Activated CD4-positive, alpha-beta T cell treated with anti-CD3 and anti-CD28 coated beads for 36 hours (primary cell): Measurements from ENCODE around the gene SLC5A6. TPM values are rescaled to one million over a fixed set of nuclear protein-coding genes. Genes with fewer than 3 reads are reported as not detected.

Experiments
- ATAC-seq: fragments of 200-7000 bp; cut with Tn5 transposase; one replicate; pipeline ENCODE4 v1.10.0; 2021; ENCODE audit warnings: mild to moderate bottlenecking, moderate library complexity
- CTCF ChIA-PET: fragments of 350-600 bp; sonication (Branson Sonifier 250); formaldehyde crosslinking; loops from one replicate; lab custom pipeline; 2021; ENCODE audit warnings: antibody characterized with exemption; lab: Charles Lee
- POLR2A ChIA-PET: fragments of 350-600 bp; sonication (Branson Sonifier 250); formaldehyde crosslinking; loops from one replicate; lab custom pipeline; 2021; ENCODE audit warnings: antibody characterized with exemption, inconsistent platforms; lab: Charles Lee
- DNase-seq: peaks from one replicate; pipeline ENCODE4 v3.0.0-alpha.2; 2020
- H3K27ac Mint-ChIP-seq: one replicate; pipeline ENCODE4 v1.8.0; 2021; ENCODE audit warnings: mixed read lengths
- H3K27me3 Mint-ChIP-seq: one replicate; pipeline ENCODE4 v1.8.0; 2021; ENCODE audit warnings: mixed read lengths
- H3K36me3 Mint-ChIP-seq: one replicate; pipeline ENCODE4 v1.8.0; 2021; ENCODE audit warnings: low read depth, mixed read lengths
- H3K4me1 Mint-ChIP-seq: one replicate; pipeline ENCODE4 v1.8.0; 2021; ENCODE audit warnings: mixed read lengths
- H3K4me3 Mint-ChIP-seq: one replicate; pipeline ENCODE4 v1.8.0; 2021; ENCODE audit warnings: mild to moderate bottlenecking, moderate library complexity, mixed read lengths
- H3K9me3 Mint-ChIP-seq: one replicate; pipeline ENCODE4 v1.8.0; 2021; ENCODE audit warnings: low read depth, mixed read lengths
- intact Hi-C, 2 experiments: fragments of 100-400 bp; cut with DNase I in 1 of 2; cut with micrococcal nuclease in 1 of 2; formaldehyde crosslinking; loops; one replicate each; pipeline versions ENCODE4 v1.14.2 to v1.15.1; 2022 to 2024; cut with DNase I, micrococcal nuclease
- total RNA-seq, 2 experiments: library from RNA; stranded (reverse); gene quantifications; one replicate each; pipeline ENCODE4 v1.2.3, GENCODE V29; 2021

The SLC5A6 gene
- total RNA-seq, 2 experiments from 2014 or later = 27.3 to 34.9 TPM

DNA sequence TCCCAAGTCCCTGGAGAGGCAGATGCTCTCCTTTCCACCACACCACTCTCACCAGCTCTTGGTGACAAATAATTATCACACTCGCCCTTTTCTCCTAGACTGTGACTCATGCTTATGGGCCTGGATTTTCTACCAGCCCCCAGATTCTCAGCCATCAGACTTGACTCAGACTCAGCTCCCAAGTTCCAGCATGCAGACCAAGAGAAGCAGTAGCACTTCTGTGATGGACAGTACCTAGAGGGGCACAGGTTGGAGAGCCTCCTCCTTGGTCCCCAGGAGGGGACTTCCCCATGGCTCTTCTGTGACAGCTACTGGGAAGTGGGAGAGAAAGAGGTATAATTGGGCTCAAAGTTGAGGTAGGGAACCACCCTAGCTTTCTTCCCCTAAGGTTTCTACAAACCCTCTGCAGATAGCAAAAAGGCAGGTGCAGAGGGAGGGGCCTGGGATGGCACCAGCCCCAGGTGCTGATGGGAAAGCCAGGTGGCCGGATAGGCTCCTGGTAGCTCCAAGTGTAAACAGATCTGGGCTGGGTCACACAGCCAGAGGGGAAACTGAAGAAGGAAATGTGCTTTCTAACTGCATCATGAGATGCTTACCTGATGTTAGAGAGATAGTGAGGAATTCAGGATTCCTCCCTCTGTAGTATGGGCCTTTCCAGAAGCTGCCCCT, 59.1 kb downstream of the SLC5A6 start:
- Mint-ChIP-seq H3K9me3 (no peaks in the 10 kb centered on the region), H3K4me1 (no peaks in the 10 kb centered on the region), H3K27ac (no peak overlapping the region), H3K27me3 (peaks cover 3% of the 10 kb centered on the region), H3K36me3 (no peaks in the 10 kb centered on the region), H3K4me3 (no peak overlapping the region)
- DNase-seq (no peak), ATAC-seq (peak; percentile 65)
- ChIA-PET CTCF (interaction anchor here (0.7 to 1.6 kb wide), 4 partner anchors 13 to 127 kb away, joined by 3 read pairs; no protein-coding TSS in a partner anchor), POLR2A (no interaction called here)
- intact Hi-C loops = no loop called here

DNA sequence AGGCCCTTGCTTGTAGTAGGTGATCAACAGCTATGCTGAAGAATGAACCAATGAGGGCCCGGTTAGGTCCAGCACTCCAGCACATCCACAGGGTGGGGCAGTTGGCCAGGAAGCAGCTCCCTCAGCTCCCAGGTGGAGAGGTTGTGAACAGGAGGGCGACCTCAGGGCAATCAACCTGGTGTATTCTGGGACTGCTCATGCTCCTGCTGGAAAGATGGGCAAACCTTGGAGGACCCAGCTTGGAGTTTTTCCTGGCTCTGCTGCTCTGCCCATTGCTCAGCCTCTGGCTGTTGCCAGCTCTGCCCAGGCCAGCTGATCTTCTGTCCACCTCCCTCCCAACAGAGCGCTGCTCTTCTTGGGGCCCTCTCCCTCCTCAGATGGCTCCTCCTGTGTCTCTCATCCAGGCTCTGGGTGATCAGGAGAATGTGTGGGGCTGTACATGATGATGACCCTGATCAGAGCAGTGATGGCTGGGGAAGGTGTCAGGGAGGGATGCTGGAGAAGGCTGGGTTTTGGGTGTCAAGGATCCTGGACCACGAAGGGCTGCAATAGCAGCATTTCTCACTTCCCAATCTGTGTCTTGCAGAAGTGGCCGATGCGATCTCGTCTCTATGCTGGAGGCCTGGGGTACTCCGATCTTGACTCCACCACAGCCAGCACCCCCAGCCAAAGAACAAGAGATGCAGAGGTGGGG, 59.8 kb downstream of the SLC5A6 start:
- Mint-ChIP-seq H3K4me1 (no peaks in the 10 kb centered on the region), H3K36me3 (no peaks in the 10 kb centered on the region), H3K4me3 (no peak overlapping the region), H3K27ac (no peak overlapping the region), H3K9me3 (no peaks in the 10 kb centered on the region), H3K27me3 (peaks cover 3% of the 10 kb centered on the region)
- intact Hi-C loops = no loop called here
- ChIA-PET CTCF (interaction anchor here (0.8 to 1.6 kb wide), 3 partner anchors 18 to 128 kb away, joined by 3 to 4 read pairs (median 3); no protein-coding TSS in a partner anchor), POLR2A (interaction anchor here (0.7 kb wide), 1 partner anchor 367 kb away, joined by 4 read pairs; no protein-coding TSS in a partner anchor)
- ATAC-seq (no peak), DNase-seq (no peak)

DNA sequence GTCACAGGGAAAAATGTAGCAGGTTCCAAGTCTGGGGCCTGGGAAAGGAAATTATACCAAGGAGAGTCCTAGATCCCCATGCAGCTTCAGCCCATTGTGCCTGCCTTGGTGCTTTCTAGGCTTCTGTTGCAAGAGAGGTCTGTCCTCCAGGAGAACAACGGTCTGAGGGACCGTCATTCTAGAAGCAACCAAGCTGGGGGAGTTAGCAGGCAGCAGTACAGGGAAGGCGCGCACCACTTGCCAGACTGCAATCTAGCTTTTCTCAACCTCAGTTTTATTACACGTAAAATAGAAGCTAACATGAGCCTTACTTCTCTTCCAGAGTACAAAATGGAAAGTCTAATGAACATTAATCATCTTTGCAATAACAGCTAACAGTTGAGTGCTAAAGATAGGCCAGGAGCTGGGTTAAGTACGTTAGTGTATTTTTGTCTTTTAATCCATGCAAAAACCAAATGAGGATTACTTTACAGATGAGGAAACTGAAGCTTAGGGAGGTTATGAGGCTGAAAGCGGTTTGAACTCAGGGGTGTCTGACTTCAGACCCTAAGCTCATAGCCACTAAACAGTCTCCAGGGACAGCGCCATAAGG, 61.3 kb downstream of the SLC5A6 start:
- Mint-ChIP-seq H3K36me3 (no peaks in the 10 kb centered on the region), H3K4me3 (no peak overlapping the region), H3K4me1 (no peaks in the 10 kb centered on the region), H3K27ac (no peak overlapping the region), H3K9me3 (no peaks in the 10 kb centered on the region), H3K27me3 (peaks cover 3% of the 10 kb centered on the region)
- CTCF ChIA-PET = interaction anchor here (0.6 to 0.7 kb wide), 2 partner anchors 53 to 77 kb away, joined by 3 read pairs; no protein-coding TSS in a partner anchor
- POLR2A ChIA-PET = no interaction called here
- intact Hi-C loops = no loop called here
- DNase-seq (no peak), ATAC-seq (no peak)

Other genes with a start within 250 kb of the SLC5A6 start
- gene MAPRE3, start 241.6 kb downstream of the SLC5A6 start, total RNA-seq = 1 to 10 TPM; 3.2 to 4.1 TPM
- 10 to 100 TPM; 54.1 to 69.1 TPM for gene TMEM214, start 179.3 kb downstream of the SLC5A6 start, total RNA-seq
- 10 to 100 TPM; 12.5 to 14.5 TPM for gene AGBL5, start 160.6 kb downstream of the SLC5A6 start, total RNA-seq
- gene OST4, start 140.6 kb downstream of the SLC5A6 start, total RNA-seq = 100 to 1,000 TPM; 305 to 406 TPM
- under 1 TPM; 0.40 to 0.46 TPM for gene EMILIN1, start 133.7 kb downstream of the SLC5A6 start, total RNA-seq
- gene KHK, start 125.5 kb downstream of the SLC5A6 start, total RNA-seq = 10 to 100 TPM; 10.6 to 12.7 TPM
- gene CGREF1, start 93.1 kb downstream of the SLC5A6 start, total RNA-seq = 1 to 10 TPM; 6.4 to 7.0 TPM
- under 1 TPM; 0.39 to 0.65 TPM for gene ABHD1, start 88.5 kb downstream of the SLC5A6 start, total RNA-seq
- gene PREB, start 77.6 kb downstream of the SLC5A6 start, total RNA-seq = 10 to 100 TPM; 59.7 to 59.9 TPM
- gene PRR30, start 72.9 kb downstream of the SLC5A6 start, total RNA-seq = not detected
- gene TCF23, start 63.3 kb downstream of the SLC5A6 start, total RNA-seq = under 1 TPM in 1 of 2 experiments, not detected in 1; 0.02 TPM
- 10 to 100 TPM; 69.9 to 83.4 TPM for gene ATRAID, start 227 bp downstream of the SLC5A6 start, total RNA-seq
- 100 to 1,000 TPM; 107 to 147 TPM for gene CAD, start 5.1 kb upstream of the SLC5A6 start, total RNA-seq
- under 1 TPM; 0.53 to 0.86 TPM for gene SLC30A3, start 50.8 kb upstream of the SLC5A6 start, total RNA-seq
- gene DNAJC5G, start 63.2 kb upstream of the SLC5A6 start, total RNA-seq = not detected
- gene TRIM54, start 70.2 kb upstream of the SLC5A6 start, total RNA-seq = under 1 TPM; 0.09 to 0.11 TPM
- gene UCN, start 96.2 kb upstream of the SLC5A6 start, total RNA-seq = 1 to 10 TPM; 1.4 to 1.5 TPM
- 100 to 1,000 TPM in 1 of 2 experiments, 10 to 100 TPM in 1; 93.4 to 103 TPM for gene MPV17, start 110.8 kb upstream of the SLC5A6 start, total RNA-seq
- gene GTF3C2, start 144.5 kb upstream of the SLC5A6 start, total RNA-seq = 10 to 100 TPM; 60.3 to 70.2 TPM
- gene EIF2B4, start 158.1 kb upstream of the SLC5A6 start, total RNA-seq = 10 to 100 TPM; 31.0 to 39.2 TPM
- gene SNX17, start 158.3 kb upstream of the SLC5A6 start, total RNA-seq = 10 to 100 TPM; 63.9 to 82.1 TPM
- gene ZNF513, start 168.5 kb upstream of the SLC5A6 start, total RNA-seq = 10 to 100 TPM in 1 of 2 experiments, 1 to 10 TPM in 1; 7.7 to 10.5 TPM
- gene PPM1G, start 197.3 kb upstream of the SLC5A6 start, total RNA-seq = 100 to 1,000 TPM; 115 to 121 TPM
- gene NRBP1, start 216.4 kb upstream of the SLC5A6 start, total RNA-seq = 10 to 100 TPM; 74.3 to 74.4 TPM
- gene KRTCAP3, start 230.1 kb upstream of the SLC5A6 start, total RNA-seq = 1 to 10 TPM; 4.7 to 5.9 TPM